HG03045 (cell line): ENCODE measurements around the gene GTPBP6.
"Not testable (repeated sequence)": the region's sequence is repeated elsewhere in the genome, so short reads cannot be mapped to it uniquely, and the experiment has no call there.

ENCODE experiments used
- ATAC-seq: cut with Tn5 transposase; IDR thresholded peaks from one replicate; pipeline ENCODE4 v1.9.1; 2021; ENCODE audit warnings: mild to moderate bottlenecking, moderate library complexity; ENCODE audit not compliant: unreplicated experiment

The GTPBP6 gene

DNA sequence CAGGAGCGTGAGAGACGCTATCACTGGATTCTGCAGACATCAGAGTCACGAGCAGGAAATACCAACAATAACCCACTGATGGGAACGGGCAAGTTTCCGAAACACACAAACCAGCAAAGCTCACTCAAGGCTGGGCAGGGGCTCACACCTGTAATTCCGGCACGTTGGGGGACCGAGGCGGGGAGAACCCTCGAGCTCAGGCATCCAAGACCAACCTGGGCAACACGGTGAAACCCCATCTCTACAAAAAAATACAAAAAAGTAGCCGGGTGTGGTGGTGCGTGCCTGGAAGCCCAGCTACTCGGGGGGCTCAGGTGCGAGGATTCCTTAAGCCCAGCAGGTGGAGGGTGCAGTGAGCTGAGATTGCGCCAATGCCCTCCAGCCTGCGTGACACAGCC, 17.2 kb upstream of the GTPBP6 start:
- no peak for ATAC-seq

DNA sequence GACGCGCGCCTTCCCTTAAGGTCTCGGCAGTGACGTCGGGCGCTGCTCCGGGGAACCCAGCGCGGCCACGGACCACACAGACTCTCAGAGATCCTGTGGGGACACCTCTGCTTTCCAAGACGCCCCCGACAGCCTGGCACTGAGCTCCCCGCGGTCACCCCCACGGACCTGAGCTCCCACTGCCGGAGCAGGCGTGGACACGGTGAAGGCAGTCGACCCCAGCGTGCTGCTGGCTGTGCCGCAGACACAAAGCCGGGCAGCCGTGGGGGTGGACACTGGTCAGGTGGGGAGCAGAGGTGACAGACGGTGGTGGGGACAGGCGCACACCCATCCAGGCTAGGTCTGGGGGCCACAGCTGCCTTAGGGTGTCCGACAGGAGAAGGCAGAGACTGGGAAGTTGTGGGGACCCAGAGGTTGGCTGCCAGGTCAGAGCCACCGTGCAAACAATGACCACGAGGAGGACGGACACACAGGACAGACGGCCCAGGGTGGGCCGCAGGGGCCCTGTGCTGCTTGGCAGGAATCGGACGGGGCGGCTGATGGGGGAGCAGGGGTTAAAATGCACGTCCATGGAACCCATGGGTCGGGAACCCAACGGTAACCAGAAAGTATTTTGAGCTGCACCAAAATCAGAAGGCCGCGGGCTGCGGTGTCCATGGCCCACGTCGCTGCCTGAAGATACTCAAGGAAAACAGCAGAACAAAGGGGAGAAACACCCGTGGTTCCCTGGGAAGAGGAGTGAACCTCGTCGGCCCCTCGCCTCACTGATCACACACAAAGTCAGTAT, 16.6 kb upstream of the GTPBP6 start:
- ATAC-seq, result no peak

DNA sequence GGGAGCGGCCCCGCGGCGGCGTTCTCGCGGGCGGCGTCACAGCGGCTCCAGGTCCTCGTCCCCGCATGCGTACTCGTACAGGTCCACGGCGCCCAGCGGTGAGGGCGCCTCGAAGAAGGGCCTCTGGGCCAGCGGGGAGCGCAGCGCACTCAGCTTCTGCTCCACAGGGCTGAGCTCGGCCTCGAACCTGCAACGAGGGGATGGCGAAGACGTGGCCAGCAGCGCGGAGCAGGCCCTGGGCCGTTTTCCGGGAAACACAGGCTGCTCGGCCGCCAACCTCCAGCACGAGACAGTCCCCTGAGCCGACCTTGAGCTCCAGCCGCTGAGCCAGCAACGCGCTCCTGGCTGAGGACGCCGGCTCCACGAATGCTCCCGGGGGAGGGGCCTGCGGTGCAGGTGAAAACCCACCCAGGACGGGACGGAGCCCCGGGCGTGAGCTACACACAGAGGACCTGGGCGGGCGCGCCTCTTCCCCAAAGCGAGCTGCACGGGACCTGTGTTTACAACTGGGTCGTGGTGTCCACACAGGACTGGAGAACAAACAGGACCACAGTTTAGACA, 15.8 kb upstream of the GTPBP6 start:
- no peak for ATAC-seq

DNA sequence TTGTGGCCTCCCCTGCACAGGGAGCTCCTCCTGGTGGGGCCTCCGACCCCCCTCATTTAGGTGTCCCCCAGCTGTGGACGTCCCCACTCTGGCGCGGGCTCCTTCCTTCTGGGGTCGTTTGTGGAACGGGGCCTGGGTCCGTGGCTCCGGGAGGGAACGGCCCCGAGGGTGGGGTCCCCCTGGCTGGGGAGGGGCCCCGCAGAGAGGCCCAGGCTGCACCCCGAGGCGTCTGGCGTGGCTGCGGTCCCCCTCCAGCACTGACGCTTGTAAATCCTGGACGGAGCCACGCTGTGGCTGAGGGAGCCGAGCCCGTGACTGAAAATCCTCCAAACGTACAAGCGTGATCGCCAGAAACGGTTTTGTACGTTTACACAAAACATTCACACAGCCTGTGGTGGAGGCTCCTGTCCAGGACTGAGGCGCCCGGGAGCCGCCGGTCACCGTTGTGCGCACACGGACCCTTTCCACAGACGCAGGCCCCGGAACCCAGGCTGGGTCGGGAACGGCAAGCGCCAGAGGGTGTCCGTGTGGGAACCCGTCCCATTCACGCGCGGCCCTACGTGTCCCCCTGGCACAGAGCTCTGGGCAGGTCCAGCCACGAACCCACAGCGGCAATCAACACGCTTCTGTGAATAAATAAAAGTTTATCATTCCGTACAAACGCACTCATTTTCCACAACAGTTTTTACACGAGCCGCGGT, 15.2 kb upstream of the GTPBP6 start:
- ATAC-seq, result no peak

DNA sequence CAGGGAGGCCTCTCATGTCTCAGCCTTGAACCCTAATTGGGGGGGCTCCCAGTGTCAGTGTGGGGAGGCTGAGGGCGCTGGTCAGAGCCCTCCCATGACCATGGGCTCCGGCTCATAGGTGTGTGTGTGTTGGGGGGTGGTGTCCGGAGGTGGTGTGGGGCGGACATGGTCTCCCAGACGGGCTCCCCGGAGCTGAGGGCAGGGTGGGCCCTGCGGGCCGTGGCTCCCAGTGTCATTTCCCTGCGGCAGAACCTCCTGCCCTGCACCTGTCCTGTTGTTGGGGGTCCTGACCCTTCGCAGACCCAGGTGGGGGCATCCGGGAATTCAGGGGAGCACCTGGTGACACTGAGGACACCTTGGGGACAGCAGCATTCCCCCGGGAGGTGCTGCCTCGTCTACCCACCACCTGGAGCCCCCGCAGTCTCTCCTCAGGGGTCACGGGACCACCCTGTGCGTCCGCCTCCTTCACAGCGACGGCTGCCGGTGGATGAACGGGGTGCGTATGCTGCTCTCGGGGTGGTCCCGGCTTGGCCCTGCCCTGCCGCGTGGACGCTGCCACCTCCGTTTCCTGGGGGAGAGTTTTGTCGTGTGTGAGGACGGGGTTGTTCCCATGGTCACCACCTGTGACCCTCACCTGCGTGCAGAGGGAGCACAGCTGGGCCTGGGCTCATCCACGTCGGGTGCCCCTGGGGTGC, 14.5 kb upstream of the GTPBP6 start:
- no peak for ATAC-seq

DNA sequence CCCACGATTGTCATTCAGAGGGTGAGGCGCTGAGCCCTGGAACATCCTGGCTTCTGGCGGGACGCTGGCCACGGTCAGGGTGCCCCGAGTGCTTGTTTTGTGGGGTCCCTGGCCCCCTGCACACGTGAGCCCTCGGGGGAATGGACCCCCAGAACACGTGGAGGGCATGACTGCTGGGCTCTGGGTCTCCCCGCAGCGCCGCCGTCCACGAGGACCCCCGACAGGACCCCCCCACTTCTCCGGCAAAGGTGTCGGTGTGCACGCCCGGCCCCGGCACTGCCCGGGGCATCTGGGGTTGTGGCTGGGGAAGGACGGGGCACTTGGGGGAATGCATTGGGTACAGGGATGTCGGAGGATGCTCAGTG, 13.9 kb upstream of the GTPBP6 start:
- no peak for ATAC-seq

DNA sequence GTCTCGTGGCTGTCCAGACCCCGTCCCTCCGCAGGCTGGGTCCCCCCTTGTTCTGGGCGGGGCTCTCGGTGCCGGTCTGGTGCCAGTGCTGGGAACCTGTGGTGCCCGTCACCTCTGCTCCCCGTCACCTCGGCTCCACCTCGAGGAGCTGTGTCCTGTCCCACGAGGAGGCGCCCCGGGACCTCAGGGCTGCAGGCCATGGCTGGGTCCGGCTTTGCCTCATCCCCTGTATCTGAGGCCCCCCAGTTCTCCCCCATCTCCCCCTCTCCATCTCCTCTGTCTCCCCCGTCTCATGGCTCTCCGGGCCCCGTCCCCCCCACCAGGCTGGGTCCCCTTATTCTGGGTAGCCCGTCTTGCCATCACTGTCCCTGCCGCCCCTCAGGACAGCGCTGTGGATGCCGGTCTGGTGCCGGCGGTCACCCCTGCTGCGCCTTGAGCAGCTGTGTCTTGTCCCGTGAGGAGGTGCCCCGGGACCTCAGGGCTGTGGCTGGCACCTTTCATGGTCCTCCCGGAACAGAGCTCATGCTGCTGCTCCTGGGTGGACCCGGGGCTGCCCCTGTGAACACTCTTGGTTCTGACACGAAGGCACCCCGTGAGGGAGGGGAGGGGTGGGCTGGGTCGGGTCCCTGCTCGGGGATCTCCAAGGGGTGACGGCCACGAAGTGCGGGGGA, 13.4 kb upstream of the GTPBP6 start:
- no peak for ATAC-seq

DNA sequence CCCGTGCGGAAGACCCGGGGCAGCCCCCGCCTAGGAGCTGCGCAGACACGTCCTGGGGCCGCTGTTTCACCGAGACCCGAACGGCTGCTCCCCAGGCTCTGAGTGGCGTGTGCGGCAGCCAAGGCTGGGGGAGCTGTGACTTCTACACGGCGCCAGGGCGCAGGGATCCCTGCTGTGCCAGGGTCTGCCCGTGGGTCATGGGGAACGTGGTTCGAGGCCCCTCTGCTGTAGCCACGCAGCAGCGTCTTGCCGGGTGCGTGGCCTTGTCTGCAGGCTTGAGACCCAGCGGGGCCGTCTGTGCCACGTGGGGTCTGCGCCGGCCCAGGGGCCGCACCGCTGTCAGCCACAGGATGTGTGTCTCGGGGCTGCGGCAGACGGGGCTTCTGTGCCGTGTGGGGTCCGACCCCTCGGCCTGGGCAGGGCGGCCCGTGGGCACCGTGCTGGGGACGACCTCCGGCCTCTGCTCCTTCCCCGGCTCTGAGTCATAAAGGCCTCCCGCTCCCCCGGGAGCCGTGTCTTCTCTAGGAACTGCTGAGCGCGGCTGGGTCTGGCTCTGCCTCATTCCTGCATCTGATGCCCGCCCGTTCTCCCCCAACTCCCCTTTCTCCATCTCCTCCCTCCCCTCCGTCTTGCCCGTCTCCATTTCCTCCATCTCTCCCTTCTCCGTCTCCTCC, 12.7 kb upstream of the GTPBP6 start:
- no peak for ATAC-seq

DNA sequence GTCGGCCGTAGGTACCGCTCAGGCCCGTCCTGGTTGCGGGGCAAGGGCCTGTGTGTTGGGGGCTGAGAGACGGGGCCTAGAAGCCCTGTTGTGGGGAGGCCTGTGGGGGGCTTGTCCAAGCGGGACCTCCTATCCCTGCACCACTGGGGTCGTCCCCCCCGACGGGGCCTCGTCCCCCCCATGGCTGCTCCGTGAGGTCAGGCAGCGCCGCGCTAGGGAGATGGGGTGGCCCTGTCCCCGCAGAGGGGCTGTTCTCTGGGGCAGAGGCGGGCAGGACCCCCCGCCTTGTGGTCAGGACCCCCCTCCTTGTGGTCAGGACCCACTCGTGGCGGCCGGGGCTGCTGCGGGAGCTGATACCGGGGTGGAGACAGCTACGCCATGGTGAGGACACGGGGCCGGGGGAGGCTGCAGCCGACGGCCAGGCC, 12.1 kb upstream of the GTPBP6 start:
- no peak for ATAC-seq

DNA sequence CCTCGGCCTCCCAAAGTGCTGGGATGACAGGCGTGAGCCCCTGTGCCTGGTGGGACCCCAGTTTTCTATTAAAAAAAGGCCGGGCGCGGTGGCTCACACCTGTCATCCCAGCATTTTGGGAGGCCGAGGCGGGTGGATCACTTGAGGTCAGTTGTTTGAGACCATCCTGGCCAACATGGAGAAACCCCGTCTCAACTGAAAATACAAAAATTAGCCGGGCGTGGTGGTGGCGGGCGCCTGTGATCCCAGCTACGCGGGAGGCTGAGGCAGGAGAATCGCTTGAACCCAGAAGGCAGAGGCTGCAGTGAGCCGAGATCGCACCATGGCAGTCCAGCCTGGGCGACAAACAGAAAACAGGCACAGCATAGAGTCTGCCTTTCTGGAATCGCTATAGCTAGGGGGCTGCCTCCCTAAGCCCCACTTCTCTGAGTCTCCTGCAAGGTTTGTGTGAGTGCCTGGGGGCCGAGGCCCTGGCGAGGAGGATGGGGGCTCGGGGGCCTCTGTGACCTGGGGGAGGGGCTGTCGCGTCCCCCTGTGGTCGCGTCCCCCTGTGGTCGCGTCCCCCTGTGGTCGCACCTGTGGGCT, 11.6 kb upstream of the GTPBP6 start:
- ATAC-seq, result not testable (repeated sequence)

DNA sequence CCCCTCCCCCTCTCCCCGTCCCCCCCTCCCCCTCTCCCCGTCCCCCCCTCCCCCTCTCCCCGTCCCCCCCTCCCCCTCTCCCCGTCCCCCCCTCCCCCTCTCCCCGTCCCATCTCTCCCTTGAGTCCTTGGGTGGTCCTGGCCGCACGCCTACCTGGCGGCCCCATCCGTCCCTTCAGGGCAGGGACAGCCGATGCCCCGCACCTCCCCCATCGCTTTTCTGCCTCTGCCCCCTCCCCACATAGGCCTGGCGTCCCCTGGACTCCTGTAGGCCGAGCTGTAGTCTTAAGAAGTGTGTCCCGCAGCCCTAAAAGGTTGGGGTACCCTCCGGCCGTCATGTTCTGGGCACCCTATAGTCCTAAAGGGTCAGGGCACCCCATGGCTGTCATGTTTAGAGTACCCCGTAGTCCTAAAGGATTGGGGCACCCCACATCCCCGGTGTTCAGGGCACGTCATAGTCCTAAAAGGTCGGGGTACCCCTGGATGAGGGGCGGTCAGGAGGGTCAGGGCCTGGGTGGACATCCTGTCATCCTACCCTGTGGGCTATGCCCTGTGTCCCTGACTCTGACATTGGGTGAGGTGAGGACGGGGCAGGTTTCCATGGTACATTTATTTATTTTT, 10.8 kb upstream of the GTPBP6 start:
- ATAC-seq, result no peak

DNA sequence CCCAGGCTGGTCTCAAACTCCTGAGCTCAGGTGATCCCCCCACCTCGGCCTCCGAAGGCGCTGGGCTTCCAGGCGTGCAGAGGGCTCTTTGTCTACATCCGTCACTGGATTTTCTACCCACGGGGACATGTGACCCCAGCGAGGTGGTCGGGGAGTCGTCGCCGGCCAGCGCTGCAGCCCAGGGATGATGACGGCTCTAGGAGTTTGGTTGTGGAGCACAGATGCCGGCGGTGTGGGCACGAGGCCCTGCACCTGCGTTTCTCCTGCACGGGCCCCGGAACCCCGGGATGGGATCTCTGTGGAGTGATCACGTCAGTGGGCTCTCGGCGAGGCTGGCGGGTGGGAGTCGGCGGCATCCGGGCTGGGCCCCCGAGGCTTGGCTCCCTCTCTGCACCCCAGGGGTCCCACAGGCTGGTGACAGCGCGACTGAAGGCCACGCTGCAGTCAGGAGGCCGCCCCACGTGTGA, 9.1 kb upstream of the GTPBP6 start:
- ATAC-seq, result no peak

DNA sequence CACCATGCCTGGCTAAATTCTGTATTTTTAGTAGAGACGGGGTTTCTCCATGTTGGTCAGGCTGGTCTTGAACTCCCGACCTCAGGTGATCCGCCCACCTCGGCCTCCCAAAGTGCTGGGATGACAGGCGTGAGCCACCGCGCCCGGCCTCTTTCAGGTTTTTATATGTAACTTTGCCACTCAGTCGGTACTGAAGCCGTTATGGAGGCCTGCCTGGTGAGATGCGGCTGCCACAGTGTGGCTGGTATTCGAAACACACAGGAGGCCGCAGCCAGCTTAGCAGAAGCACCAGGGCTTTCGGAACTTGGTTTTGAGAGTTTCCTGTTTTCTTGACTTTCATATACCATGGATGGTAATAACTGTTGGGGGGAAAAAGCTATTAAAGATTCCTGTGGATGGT, 6.1 kb upstream of the GTPBP6 start:
- ATAC-seq, result not testable (repeated sequence)

DNA sequence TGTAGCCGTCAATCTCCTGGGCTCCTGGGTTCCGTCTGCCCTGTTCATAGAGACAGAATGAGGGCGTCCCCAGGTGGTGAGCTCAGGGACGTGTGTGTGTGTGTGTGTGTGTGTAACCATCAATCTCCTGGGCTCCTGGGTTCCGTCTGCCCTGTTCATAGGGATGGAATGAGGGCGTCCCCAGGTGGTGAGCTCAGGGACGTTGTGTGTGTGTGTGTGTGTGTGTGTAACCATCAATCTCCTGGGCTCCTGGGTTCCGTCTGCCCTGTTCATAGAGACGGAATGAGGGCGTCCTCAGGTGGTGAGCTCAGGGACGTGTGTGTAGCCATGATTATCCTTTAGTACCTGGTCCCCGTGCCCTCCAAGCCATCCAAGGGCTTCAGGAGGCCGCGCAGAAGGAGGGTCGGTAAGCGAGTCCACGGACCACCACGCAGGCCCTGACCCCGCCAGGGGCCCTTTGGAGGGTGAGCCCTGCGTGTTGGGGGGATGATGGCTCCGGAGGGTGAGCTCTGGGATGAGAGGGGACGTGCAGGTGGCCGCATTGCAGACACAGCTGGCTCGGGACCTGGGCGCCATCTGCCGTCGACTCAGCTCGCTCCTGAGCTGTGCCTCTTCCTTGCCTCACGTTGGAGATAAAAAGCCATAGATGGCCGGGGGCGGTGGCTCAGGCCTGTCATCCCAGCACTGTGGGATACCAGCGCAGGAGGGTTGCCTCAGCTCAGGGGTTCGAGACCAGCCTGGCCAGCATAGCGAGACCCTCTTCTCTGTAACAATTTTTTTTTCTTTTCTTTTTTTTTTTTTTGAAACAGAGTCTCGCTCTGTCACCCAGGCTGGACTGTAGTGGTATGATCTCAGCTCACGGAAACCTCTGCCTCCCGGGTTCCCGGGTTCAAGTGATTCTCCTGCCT, 5.4 kb upstream of the GTPBP6 start:
- ATAC-seq, result no peak

DNA sequence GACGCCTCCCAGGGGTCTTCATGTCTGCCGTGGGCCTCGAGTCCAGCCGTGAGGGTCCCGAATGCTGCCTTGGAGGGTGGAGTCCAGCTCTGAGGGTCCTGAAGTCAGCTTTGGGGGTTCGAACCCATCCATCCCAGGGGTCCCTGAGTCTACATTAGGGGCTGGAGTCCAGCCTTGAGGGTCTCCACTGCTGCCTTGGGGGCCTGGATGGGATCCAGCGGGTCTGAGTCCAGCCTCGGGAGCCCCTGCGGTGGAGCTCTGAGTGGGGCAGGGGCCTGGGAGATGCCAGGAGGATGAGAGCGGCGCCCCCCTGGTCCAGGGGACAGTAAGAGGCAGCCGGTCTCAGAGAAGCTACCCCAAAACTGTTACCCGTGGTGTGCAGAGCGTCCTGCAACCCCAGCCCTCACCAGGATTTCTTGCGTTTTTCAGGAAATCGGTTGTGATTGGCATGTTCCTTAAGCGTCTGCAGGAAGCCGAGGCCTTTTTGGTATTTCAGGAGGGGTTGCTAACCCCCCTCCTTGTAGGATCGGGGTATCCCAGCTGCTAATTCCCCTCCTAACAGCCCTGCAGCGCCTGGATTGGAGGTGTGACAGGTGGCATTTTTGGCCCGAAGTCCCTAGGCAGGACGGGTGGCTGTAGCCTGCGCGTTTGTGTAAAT, 1.7 kb upstream of the GTPBP6 start:
- no peak for ATAC-seq

DNA sequence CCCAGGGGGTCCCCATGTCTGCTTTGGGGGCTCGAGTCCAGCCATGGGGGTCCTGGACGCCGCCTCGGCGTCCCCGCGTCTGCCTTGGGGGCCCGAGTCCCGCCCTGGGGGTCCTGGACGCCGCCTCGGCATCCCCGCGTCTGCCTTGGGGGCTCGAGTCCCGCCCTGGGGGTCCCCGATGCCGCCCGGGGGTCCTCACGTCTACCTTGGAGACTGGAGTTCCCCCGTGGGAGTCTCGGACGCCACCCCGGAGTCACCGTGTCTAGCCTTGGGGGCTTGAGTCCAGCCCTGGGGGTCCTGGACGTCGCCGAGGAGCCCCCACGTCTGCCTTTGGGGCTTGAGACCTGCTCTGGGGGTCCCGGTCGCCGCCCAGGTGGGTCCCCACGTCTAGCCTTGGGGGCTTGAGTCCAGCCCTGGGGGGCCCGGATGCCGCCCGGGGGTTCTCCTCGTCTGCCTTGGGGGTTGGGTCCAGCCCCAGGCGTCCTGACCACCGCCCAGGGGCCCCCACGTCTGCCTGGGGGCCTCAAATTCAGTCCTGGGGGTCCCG, 1.1 kb upstream of the GTPBP6 start:
- no peak for ATAC-seq

DNA sequence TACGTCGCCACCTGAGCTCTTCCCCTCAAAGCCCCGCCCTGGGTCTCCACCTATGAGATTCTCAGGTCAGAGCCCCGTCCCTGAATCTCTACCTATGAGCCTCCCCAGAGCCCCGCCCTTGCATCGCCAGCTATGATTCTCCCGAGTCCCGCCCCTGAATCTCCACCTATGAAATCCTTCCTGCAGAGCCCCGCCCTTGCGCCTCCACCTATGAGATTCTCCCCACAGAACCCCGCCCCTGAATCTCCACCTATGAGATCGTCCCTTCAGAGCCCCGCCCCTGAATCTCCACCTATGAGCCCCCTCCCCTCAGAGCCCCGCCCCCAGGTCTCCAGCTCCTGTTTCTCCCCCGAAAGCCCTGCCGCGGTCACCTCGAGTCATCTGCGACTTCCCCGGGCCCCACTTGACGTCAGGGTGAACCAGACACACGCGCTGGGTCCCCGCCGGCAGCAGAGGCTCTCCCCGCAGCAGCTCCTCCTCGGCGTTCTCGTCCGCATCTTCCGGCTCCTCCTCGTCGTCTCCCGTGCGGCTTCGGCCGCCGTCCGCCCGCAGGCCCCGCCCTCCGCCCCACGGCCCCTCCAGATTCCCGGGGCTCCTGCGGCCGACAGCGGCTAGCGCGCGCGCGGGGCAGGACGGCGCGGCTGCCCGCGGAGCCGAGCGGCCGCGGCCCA, 393 bp downstream of the GTPBP6 start:
- peak; percentile 50 for ATAC-seq
